ENCODE data around the gene FAM110A. TPM values are rescaled to one million over a fixed set of nuclear protein-coding genes. Genes with fewer than 3 reads are reported as not detected.
A peak's percentile ranks its signal among the peaks of the same experiment; 100 is the strongest.

The FAM110A gene
- total and polyA plus RNA-seq, 2 donors (not counting 1 experiment from before 2014, with no cell fraction given): 15.6 to 18.4 TPM

- Histone ChIP-seq H3K4me3 (ENCODE audit: control extremely low read depth in 1 of 5, extremely low read depth in 1 of 5, insufficient read depth in 1 of 5, low read depth in 2 of 5, low read length in 4 of 5) (peak overlapping the region in 3 of 5 experiments; percentile 43 to 66 (median 49)), H3K4me1 (ENCODE audit: control insufficient read depth in 2 of 2, insufficient read depth in 2 of 2, low read length in 2 of 2) (peaks cover 53 to 59% of the 10 kb centered on the region in 2 donors), H3K27ac (ENCODE audit: low read length in 2 of 2) (no peak overlapping the region)
Observed at GRCh38 chr20:841568-842546, 8.3 kb downstream of the FAM110A start.

More at GRCh38 chr20:841568-842546, 8.3 kb downstream of the FAM110A start:
- Histone ChIP-seq H3K27me3 (replicated peaks in 1 of 4; ENCODE audit: control extremely low read depth in 1 of 4, control insufficient read depth in 3 of 4, insufficient read depth in 4 of 4, low read length in 3 of 4) (peaks cover 0 to 19% (median 6%) of the 10 kb centered on the region in 4 experiments), H3K79me2 (ENCODE audit: control insufficient read depth, insufficient read depth, low read length) (peaks cover 93% of the 10 kb centered on the region), H4K20me1 (ENCODE audit: control insufficient read depth, insufficient read depth, low read length, poor library complexity, severe bottlenecking) (peaks cover 75% of the 10 kb centered on the region), H3K4me2 (replicated peaks; ENCODE audit: low read depth, low read length, poor library complexity, severe bottlenecking) (peak overlapping the region; percentile 93), H3K36me3 (replicated peaks in 1 of 2; ENCODE audit: control extremely low read depth in 1 of 2, control insufficient read depth in 1 of 2, extremely low read depth in 1 of 2, insufficient read depth in 2 of 2, low read length in 1 of 2) (peaks cover 0 to 3% of the 10 kb centered on the region in 2 experiments), H2AFZ (ENCODE audit: insufficient read depth, low read depth, low read length, poor library complexity, severe bottlenecking) (peak overlapping the region; percentile 58), H3K9ac (ENCODE audit: low read length) (peak overlapping the region; percentile 65), H3K9me3 (ENCODE audit: control extremely low read depth in 1 of 3, control insufficient read depth in 2 of 3, insufficient read depth in 1 of 3, low read length in 2 of 3) (peaks cover 0 to 15% (median 0%) of the 10 kb centered on the region in 3 donors)
- WGBS (ENCODE audit: insufficient coverage): 14% methylated on average over 58 of the region's 62 CpGs
- Mint-ChIP-seq H3K9me3 (ENCODE audit: insufficient read depth) (no peaks in the 10 kb centered on the region), H3K4me3 (peak overlapping the region; percentile 64), H3K27ac (no peak overlapping the region), H3K27me3 (peaks cover 4% of the 10 kb centered on the region), H3K4me1 (peaks cover 57% of the 10 kb centered on the region)
- ATAC-seq (ENCODE audit: low read depth) (no peak), DNase-seq (peak; percentile 29)
- intact Hi-C loops (cut with micrococcal nuclease): no loop called here
- CTCF ChIA-PET: interaction anchor here (1.0 to 6.7 kb wide), 3 partner anchors 9 to 26 kb away, joined by 3 to 46 read pairs (median 5); partner anchors contain the start of gene FAM110A
- POLR2A ChIA-PET: interaction anchor here (0.5 kb wide), 1 partner anchor 116 kb away, joined by 3 read pairs; no protein-coding TSS in a partner anchor
- TF ChIP-seq EZH2 (IDR thresholded peaks at IDR 0.05; ENCODE audit: borderline replicate concordance, insufficient read depth, low read depth, low read length, poor library complexity, severe bottlenecking) (peak; percentile 18), CTCF (IDR thresholded peaks at IDR 0.05) (no peak)

Measured in B cell (primary cell).